Stimulated activated CD8-positive, alpha-beta memory T cell treated with anti-CD3 and anti-CD28 coated beads, Interleukin-2, amount 100 ng/mL, for 1 hour (primary cell): ENCODE data around the gene GHITM.
A peak's percentile ranks its signal among the peaks of the same experiment; 100 is the strongest.
"Not testable (repeated sequence)": the region's sequence is repeated elsewhere in the genome, so short reads cannot be mapped to it uniquely, and the experiment has no call there.

ENCODE experiments used
- DNase-seq, 2 donors: peaks; one replicate each; pipeline ENCODE4 v3.0.0-alpha.2; 2020; ENCODE audit warnings: low read depth in 2 of 2

The GHITM gene

DNA sequence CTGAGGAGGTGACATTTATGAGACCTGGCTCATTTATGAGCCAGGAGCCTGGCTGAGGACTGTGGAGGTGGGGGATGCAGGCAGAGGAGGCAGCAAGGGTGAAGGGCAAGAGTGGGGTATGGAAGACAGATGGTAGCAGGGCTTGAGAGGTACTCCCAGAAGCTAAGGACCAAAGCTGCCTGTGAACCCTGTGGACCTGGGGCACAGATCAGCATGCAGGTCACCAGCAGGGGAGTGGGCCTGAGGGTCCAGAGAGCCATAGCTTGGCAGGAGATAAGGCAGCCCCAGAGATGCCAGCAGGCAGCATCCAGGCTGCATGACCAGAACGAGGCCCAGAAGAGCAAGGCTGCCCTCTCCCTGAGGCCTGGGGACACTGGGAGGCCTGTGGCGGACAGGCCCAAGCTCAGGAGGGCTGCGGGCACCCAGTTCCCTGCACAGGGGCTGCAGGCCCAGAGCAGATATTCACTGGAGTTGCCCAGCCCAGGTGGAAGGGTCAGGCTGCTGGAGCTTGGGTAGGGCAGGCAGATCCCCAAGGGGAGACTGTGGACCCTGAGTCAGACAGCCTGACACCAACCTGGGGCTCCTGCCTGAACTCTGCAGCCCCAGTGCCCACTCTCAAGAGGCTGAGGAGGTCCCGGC is 37.6 kb downstream of the GHITM start:
- DNase-seq, result no peak

DNA sequence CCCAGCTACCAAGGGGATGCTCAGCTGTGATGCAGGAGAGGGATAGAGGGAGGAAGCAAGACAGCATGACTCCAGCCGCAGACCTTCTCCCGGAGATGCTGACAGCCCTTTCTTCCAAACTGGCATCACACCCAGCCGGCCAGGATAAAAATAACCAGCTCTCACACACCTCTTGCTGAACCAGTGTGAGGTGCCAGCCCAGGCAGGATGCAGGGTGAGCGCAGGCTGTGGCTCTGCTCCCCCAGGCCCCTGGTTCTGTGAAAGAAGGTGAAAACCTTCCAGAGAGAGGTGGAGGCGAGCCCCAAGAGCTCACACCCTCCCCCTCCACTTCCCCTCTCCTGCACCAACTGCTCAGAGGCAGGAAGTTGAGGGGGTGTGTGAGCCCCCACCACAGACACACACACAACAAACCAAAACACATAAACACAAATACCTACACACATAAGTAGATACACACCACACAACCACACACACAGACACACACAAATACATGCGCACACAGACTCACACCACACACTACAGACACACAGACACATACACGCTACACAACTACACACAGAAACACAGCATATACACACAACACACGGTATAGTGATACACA is 38.3 kb downstream of the GHITM start:
- peak; percentile 18 to 21 for DNase-seq

DNA sequence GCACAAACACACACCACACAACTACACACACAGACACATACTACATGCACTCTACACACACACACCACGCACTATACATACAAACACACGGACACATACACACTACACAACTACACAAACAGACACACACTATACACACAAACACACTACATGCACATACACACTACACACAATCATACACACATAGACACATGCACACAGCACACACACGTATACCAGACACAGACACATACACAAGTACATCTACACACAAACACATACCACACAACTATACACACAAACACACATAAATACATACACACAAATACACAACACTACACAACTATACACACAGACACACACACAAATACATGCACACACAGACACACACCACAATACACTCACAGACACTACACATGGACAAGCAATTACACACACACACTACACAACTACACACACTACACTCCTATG is 38.9 kb downstream of the GHITM start:
- DNase-seq, result no peak

DNA sequence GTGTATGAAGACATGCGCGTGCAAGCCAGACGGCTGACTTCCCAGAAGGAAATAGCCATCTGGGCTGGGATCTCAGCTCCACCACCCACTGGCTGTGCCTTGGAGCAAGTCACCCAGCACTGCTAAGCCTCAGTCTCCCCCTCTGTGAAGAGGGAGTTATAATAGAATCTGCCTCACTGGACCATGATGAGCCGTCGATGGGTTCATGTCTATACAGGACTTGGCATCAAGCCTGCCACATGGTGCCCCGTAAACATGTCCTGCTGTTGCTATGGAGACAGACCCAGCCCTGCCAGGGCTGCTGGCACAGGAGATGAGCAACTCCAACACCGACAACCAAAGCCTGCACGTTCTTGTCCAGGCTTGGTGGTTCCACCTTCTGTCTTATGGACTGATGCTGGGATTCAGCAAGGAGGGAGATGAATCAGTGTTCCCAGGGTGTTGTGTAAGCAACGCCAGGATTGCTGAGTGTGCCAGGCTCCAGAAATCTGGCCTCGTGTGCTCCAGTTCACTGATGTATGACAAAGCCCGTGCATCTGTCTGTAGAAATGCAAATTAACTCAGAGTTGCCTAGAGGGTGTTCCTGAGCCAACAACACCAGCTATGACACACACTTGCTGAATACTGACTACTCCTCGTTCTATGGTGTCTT is 39.9 kb downstream of the GHITM start:
- DNase-seq, result no peak

DNA sequence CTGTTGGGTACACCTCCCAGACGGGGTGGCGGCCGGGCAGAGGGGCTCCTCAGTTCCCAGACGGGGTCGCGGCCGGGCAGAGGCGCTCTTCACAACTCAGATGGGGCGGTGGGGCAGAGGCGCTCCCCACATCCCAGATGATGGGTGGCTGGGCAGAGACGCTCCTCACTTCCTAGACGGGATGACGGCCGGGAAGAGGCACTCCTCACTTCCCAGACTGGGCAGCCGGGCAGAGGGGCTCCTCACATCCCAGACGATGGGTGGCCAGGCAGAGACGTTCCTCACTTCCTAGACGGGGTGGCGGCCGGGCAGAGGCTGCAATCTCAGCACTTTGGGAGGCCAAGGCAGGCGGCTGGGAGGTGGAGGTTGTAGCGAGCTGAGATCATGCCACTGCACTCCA is 41.1 kb downstream of the GHITM start:
- DNase-seq, result not testable (repeated sequence)

DNA sequence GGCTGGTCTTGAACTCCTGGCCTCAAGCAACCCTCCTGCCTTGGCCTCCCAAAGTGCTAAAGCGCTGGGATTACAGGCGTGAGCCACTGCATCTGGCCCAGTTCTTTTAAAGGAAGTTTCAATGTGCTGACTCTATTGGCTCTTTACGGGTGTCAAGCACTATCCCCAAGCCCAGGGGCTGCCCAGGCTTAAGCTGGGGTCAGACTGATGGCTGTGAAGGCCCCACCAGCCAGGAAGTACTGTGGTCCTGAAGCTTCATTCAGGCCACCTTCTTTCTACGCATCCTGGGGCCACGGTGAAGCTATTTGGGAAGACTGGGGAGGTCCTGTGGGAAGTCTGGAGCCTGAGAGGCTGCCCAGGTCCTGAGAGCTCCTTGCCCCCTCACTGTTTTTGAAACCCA is 42.3 kb downstream of the GHITM start:
- no peak for DNase-seq

DNA sequence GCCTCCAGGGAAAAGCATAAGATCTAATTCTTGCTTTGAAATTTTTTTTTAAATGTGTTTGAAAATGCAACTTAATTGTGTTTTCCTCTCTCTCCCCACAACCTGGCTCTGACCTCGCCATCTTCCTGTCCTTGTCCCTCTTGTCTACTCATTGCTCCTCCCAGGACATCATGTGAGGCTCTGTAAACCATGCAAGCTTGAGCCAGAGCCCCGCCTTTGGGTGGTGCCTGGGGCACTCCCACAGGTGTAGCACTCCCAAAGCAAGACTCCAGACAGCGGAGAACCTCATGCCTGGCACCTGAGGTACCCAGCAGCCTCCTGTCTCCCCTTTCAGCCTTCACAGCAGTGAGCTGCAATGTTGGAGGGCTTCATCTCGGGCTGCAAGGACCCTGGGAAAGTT is 45.2 kb downstream of the GHITM start:
- DNase-seq, result no peak

DNA sequence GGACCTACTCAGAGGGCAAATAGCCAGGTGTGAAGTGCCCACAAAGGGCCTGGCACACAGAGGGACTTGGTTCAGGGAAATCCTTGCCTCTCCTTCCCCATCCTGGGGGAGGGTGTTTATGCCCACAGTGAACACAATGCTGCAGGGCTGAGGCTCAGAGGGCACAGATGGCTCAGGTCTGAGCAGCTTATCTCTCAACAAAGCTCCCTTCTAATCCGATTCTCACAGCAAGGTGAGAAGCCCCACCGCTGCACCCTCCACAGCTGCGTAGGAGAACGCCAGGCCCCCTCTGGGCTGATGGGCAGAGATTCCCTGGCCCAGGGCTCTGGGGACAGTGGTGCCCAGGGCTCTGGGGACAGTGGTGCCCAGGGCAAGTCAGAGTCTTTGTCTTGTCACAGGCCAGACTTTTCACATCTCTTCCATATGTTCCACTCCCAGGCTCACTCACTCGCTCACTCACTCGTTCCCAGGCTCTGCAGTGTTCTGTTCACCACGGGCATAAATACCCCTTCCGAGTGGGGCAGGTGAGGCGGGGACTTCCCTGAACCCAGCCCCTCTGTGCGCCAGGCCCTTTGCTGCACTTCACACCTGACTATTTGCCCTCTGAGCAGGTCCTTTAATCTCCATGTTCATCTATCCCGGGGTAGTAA is 46.3 kb downstream of the GHITM start:
- DNase-seq, result no peak

DNA sequence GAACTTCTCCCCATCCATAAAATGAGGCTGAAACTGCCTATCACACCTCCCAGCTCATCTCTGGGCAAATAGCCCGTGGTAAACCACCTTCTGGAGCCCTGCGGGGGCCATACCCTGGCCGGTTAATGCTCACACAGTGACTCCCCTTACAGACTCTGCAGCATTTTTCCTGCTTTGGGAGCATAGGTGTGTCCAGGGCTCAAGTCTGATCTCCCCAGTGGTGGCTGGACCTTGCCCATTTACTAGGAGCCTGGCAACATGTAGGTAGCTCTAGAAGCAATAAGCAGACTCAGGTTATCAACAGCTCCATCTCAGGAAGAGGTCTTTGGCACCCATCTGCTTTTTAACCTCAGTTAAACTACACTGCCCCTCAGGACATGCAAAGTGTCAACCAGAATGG is 49.5 kb downstream of the GHITM start:
- no peak for DNase-seq

DNA sequence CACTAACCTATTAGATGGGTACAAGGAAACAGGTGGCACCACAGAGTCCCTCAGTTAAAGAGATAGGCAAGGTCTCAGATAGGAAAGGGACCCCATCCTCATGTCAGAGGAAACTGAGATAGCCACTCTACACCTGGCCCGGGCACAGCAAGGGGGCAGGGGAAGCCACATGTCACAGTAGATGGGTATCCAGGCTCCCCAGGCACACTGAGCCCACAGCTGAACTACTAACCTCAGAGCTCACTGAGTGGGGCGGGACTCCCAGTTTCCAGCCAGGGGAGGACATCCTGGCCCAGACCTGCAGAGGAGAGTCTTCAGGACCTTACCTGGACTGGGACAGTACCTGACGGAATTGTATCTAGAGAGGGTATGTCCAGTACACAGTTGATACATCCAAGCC is 51.3 kb downstream of the GHITM start:
- no peak for DNase-seq

DNA sequence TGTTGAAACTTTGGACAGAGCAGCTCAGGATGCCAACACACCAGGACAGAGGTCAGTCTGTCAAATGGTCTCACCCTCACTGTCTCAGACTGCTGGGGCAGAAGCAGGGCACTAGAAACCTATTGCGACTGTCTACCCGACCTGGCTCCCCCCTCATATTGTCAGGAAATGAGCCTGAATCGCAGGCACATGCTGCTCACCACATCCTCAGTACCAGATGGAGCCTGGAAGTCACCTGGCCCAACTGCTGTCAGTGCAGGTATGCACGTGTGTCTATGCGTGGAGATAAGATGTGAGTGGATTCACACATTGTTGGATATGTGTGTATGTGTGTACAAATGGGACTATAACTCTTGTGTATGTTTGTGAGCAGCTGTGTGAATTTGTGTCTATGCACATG is 51.8 kb downstream of the GHITM start:
- DNase-seq, result no peak

DNA sequence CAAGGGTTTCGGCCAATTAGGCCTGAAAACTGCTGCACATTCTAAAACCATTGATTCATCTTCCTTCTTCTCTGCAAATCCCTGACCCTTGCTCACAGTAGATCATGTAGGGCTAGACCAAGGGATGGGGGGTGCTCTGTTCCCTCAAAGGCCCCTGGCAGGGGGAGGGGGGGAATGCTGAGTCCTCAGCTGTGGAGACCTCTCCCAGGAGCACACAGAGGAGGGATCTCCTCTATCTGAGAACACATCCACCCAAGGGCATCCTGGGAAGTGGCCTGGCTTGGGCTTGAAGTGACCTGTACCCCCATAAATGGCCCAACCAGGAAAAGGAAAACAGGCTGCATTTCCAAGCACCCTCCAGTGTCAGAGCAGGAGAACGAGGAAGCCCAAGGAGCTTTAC is 54.0 kb downstream of the GHITM start:
- DNase-seq, result no peak

DNA sequence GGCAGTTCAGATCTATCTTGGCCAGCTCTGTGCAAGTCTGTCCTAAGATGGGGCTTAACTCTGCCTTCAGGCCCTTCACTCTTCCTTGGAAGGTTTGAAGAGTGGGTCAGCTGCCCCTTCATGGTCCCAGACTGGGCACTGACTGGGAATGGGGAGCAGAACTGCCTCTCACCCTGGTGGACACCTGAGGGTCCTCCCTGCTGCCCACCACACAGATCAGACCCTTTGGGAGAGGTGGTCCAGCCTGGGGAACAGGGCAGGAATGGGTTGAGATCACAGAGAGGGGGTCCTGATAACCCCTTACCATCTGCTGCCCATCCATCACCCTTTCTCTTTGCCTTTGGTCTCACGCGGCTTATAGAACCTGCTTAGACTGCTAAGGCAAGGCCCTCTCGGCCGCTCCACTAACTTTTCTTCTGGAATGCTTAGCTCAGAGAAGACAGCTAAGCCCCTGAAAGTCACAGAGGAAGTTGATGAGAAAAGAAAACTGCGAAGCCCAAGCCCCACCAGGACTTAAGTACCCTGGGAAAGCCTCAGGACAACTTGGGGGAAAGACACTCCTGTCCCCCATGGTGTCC is 54.6 kb downstream of the GHITM start:
- no peak for DNase-seq

DNA sequence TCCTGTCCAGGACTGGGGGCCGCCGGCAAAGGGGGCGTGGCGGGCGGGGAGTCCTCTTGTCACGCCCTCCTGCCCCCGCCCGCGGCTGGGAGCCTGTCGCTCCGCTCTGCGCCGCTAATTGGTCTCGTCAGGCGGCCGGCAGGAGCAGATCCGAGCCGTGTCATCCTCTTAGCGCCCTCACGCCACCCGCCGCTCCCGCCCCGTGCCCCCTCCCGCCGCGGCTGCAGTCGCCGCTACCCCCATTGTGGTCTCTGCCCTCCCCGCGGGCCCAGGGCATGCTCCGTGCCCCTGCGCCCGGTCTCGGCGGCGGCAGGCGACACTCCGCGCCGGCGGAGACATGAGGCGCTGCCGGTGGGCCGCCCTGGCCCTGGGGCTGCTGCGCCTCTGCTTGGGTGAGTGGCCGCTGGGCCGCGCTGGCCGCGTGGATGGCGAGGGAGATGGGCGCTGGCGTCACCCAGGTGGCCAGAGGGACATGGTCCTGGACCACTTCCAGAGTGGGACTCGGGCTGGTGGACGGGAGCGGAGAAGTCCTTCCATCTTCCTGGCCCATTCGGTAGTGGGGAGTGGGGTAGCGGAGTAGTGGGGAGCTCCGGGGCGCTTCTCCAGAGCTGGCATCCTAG is 55.2 kb downstream of the GHITM start, which contains the start of gene CDHR1:
Gene CDHR1, plus strand, starts transcription at position 114 of the 620 bp plus-strand sequence. Its CDS starts 224 bp downstream, at position 338.
- DNase-seq, result peak; percentile 21 to 23

DNA sequence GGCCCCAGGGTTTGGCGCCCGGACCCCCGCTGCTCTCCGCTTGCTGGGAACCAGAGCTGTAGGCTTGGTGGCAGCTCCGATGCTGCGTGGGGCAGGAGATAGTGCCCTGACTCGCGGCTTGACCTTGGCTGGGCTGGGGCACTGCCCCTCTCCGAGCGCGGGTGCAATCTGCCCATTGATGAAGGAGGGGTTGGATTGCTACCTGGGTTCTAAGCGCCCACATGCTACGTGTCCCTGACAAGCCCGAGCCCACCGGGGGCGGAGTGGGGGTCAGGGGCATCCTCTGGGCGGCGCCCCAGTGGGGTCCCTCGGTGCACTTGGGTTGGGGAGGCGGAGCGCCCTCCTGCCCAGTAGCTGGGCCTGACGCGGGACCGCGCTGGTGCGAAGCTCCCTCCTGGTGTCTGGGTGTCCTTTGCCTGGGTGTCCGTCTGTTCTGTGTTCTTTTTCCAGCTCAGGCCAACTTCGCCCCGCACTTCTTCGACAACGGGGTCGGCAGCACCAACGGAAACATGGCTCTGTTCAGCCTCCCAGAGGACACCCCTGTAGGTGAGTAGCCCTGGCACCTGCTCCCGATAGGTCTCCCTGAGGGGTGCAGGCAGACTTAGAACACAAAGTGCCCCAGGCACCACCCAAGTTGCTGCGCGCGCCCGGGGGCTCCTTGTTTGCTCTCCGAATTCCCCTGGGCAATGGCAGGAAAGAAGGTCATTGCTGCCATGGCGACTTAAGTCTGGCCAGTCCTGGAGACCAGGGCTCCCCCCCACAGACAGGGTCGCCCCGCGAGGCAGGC is 55.9 kb downstream of the GHITM start:
- DNase-seq, result no peak

DNA sequence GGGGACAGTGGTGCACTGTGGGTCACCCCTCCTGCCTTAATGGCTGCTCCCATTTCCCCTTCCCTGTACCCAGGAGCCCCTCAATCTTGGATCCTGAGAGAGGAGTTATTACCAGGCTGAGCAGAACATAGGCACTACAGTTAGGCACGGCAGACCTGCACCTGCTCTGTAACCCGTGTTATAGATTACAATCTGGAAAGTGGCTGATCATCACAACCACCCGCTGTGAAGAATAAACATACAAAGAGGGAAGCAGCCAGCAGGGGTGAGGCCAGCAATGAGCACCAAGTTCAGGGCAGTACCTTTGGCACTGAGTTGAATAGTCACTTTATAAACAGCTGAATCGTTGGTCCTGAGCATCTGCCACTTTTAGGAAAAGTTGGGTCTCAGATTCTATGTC is 56.8 kb downstream of the GHITM start:
- DNase-seq, result no peak

DNA sequence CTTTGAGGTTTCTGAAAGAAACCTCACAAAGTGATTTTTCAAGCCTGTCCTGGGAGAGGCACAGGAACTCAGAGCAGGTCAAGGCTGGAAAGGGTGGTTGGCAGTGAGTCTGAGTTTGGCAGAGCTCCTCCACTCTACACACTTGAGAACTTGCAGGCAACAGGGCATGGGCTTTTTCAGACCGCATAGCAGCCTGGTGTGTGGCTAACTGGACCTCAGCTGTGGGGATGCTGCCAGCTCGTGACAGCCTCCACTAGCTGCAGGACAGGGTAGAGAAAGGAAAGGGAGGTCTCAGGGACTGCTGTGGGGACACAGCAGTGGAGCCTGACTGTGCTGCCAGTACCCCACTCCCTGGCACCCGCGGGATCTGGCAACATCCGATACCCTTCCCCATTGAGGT is 57.6 kb downstream of the GHITM start:
- no peak for DNase-seq

DNA sequence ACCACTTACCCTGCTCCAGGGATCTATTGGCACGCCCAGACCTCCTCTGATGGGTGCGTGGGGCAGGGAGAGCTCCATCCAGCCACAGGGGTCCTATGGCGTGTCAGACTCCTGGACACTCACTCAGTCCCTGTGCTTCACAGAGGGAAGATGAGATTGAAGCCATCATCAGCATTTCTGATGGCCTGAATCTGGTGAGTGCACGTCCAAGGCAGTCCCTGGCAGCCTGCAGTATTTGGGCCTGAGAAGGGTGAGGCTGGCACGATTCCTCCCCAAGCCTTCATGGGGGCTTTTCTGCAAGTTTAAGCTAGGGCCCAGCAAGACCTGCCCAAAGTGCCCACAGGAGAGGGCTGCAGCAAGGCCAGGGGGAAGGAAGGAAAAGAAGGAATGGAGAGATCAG is 58.3 kb downstream of the GHITM start:
- no peak for DNase-seq

DNA sequence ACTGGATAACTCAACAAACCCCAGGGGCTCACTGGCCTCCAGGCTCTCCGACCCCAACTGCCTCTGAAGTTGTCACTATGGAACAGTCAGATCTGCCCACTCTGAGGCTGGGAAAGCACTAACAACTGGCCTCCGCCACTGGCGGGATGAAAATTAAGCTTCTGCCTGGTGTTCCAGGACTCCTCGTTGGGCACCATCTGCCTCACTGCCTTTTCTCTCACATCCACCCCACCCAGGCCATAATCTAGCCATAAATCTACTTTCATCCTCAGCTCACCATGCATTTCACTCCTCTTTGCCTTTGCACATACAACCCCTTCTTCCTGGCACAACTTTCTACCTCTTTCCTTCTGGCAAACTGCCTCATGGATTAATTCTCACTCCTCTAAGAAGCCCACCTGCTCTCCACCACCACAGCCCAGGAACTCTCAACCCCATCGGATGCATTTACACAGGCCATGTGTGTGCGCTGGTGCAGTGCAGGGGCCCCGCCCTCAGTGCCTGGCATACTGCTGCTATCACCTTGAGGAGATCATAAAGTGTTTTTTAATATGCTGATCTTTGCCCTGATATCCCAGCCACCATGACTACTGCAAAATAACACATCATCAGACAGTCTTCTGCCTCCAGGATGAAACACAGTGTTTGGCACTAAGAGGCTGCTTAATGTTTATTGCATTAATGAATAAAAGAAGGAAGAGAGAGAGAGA is 59.1 kb downstream of the GHITM start:
- no peak for DNase-seq

DNA sequence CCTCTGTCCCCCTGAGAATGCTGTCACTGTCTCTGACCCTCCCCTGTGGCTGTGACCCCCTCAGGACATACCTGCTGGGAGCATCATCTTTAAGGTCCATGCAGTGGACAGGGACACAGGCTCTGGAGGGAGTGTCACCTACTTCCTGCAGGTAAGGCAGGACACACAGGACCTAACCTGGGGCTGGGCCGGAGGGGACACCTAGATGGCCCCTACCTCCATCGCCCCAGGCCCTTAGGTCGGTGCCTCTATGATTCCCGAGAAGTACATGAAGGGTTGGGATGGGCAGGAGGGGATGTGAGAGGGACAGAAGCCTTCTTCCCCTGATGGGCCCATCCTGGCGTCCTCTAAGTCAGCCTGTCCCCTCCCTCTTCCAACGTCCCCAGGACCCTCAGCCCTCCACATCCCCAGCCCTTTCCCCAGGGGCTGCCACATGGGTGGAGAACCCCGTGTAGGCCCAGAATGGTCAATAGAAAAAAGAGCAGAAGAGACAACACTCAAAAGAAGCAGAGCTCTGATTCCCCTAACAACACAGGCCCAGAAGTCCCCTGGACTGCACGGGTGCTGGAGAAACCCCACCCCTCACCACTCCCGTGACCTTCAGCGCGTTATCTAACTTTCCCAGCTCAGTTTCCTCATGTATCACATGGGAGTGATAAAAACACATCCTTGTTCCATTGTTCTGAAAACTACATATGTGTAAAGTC is 61.4 kb downstream of the GHITM start:
- no peak for DNase-seq
